ENCODE measurements around the gene GP9.

GP9 gene

GRCh38 chr3:129060276-129061022 is at the start of gene GP9:
Gene GP9, plus strand, starts transcription at chr3:129060779. Its CDS starts 961 bp downstream, at chr3:129061740.
- no peak for DNase-seq (ENCODE audit: low spot score)

DNA sequence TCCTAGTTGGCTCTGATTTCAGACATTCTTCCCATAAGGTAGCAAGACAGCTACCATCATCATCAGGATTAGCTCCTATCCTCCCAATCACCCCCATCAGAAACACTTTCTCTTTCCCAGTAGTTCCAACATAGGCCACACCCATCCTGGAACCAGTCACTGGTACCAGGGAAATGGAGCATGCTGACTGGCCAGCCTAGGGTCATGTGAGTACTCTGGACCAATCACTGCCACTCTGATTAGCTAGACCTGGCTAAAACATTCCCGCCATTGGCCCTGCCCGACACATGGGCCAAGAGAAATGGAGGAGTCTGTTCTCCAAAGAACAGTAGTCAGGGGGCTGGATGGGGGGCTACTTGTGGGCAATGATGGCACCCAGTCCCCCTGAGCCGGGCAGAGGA is 47.1 kb upstream of the GP9 start:
- no peak for DNase-seq (ENCODE audit: low spot score)

GRCh38 chr3:129014148-129014547 is 46.4 kb upstream of the GP9 start:
- no peak for DNase-seq (ENCODE audit: low spot score)

GRCh38 chr3:129014793-129015345 is 45.7 kb upstream of the GP9 start:
- DNase-seq (ENCODE audit: low spot score), result no peak

DNA sequence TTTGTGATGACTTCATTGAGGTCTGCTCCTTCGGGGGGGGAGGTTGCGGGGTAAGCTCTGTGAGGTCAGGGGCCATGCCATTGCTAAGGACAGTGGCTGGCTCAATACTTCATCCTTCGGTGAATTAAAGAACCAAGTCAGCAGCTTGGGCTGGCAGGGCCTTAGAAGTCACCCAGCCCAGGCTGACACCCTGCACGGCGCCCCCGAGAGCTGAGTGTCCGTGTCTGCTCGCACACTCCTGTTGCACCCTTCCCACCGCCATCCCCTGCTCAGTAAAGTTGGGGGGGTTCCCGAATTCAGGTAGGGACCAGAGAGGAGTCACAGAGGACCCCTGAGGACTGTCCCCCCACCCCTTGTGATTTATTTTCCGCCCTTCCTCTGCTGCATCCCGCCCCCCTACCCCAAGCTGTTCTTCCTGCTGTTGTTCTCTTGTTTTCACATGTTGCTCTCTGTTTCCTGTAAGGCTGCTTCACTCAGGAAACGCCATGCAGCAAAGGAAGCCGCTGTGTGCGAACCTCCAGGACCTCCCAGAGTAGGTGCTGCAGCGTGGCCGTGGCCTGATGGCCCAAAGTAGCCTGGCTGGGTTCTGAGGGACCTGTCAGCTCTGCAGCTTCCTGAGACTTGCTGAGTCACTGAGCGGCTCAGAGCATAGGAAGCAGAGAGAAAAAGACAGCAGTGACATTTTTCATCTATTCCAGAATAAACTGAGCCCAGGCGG is 45.0 kb upstream of the GP9 start:
- DNase-seq (ENCODE audit: low spot score), result peak; percentile 47

GRCh38 chr3:129016356-129016719 is 44.2 kb upstream of the GP9 start:
- DNase-seq (ENCODE audit: low spot score), result peak; percentile 60

- DNase-seq (ENCODE audit: low spot score), result peak; percentile 55
These were observed 43.7 kb upstream of the GP9 start for GRCh38 chr3:129016720-129017483.

- DNase-seq (ENCODE audit: low spot score), result no peak
These were observed 43.1 kb upstream of the GP9 start for GRCh38 chr3:129017484-129017899.

- DNase-seq (ENCODE audit: low spot score), result no peak
These were observed 42.3 kb upstream of the GP9 start for GRCh38 chr3:129018271-129018670.

GRCh38 chr3:129018751-129019150 is 41.8 kb upstream of the GP9 start:
- no peak for DNase-seq (ENCODE audit: low spot score)

DNA sequence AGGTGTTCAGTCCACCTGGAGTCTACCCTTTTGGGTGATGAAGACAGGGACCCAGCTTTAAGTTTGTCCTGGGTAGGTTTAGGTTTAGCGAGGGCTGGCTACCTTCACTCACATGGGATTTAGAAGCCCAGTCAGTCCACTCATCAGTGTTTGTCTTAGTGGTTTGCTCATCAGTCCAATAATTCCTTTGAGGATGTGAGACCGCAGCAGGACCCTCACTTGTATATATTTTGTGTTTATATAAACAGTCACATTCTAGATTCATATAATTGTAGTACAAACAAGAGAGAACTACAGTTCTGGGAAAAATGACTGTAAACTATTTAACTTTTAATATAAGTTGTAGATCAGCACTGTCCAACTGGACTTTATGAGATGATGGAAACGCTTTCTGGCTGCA is 41.3 kb upstream of the GP9 start:
- DNase-seq (ENCODE audit: low spot score), result no peak

DNA sequence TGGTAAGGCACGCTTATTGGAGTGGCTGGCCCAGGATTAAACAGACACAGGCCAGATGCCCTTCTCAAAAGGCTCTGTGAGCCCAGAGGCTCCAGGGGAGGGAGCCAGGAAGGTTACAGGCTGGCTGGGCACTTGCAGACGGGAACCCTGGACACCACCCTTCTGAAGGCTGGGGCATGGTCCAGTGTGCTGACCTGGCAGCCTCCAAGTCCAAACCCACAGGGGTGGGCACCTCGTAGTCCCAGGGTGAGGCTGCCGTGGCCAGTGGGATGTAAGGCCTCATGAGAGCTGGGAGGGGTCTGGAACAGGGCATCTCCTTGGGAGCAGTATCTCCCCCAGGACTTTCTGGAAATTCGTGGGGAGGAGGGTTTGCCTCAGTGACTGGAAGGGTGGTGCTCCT is 39.9 kb upstream of the GP9 start:
- DNase-seq (ENCODE audit: low spot score), result no peak

GRCh38 chr3:129021140-129021551 is 39.4 kb upstream of the GP9 start:
- no peak for DNase-seq (ENCODE audit: low spot score)

DNA sequence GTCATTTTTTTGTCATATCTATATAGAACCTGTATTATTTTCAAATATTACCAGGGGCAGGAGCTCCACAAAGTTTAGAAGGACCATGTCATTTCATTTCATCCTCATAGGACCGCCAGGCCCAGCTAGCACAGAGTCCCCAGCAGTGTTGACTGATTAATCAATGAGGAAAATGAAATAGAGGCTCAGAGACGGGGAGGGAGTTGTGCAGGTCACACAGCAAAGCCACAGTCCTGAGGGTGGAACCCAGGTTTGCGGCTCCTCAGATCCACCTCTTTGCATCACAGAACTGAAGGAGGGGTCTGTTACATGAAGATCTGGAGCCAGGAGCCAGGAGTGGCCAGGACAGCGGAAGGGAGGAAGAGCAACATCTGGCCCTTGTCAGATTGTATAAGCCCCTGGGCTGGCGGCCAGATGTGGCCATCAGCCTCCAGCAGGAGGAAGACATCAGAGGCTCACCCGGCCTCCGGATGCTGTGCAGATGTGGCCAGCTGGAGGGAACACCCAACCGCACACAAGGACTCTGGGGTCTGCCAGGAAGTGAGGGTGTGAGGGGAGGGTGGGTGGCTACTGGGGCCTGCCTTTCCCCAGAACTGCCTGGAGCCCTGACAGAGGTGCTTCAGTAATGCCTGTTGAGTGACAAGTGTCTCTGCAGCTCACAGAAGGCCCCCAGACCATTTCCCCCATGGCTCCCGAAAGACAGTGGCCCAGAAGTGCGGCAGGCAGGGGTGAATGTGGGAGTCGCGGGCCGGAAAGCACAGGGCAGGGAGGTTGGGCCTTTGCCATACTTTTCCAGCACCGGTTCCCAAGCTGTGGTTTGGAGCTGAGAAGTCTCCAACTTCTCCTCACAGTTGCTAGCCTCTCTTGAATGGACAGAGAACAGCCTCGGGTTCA is 38.2 kb upstream of the GP9 start:
- DNase-seq (ENCODE audit: low spot score), result no peak

- DNase-seq (ENCODE audit: low spot score), result no peak
These were observed 37.6 kb upstream of the GP9 start for GRCh38 chr3:129023008-129023358.

DNA sequence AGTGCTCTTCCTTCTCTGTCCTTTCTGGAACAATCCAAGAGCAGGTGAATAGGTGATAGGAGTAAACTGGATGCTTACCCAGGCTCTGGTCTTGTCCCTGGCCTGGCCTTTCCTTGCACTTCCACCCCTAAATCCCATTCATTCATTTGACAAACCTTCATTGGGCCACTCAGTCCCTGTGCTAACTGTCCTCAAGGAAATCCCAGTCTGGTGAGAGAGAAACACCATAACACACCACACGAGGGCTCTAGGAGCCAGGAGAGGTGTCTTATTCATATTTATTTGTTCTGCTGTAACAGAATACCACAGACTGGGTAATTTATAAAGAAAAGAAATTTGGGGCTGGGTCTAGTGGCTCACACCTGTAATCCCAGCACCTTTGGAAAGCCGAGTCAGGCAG is 36.7 kb upstream of the GP9 start:
- DNase-seq (ENCODE audit: low spot score), result no peak

- no peak for DNase-seq (ENCODE audit: low spot score)
These were observed 35.5 kb upstream of the GP9 start for GRCh38 chr3:129025108-129025507.

GRCh38 chr3:129025691-129026435 is 34.7 kb upstream of the GP9 start:
- DNase-seq (ENCODE audit: low spot score), result no peak

DNA sequence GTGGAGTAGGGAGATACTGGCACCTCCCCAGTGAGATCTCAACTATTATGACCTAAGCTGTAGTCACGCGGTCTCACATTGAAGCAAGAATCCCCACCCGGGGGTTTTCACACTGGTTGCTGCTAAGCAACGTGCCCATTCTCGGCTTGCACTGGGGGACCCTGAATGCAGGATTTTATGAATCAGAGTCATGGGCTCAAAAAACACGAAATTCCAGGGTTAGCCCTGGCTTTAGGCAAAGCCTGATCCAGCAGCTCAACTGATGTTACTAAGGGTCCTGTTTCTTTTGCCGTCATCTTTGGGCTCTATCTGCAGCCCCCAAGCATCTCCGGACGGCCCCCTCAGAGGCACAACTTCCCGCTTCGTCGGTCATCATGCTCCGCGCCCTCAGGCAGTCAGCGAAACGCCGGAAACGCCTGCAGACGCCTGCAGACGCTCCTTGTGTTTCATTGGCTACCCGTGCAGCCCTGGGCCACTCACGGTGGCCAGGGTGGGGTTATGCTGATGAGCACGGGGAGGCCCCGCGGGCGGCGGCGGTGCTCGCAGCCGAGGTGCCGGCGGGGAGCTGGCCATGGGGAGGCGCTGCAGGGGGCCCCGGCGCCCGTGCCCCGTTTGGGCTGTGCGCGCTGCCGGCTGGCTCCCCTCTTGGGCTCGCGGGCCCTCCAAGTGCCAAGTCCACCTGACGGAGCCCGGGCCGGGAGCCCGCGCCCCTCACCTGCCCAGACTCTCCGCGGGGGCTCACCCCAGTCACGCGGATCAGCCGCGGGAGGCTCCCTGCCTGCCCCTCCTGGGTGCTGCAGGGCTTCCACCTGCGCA is 33.6 kb upstream of the GP9 start:
- peak; percentile 93 for DNase-seq (ENCODE audit: low spot score)

- DNase-seq (ENCODE audit: low spot score), result no peak
These were observed 33.1 kb upstream of the GP9 start for GRCh38 chr3:129027544-129027880.
